SHP77 treated with DMSO at 0.1 percent for 48 hours (cell line): Measurements from ENCODE around the gene CD99L2.

Experiments
- DNase-seq: peaks from one replicate; lab custom pipeline; 2025; lab: John Stamatoyannopoulos, UW

CD99L2 gene

GRCh38 chrX:150898343-150899190, at the start of gene CD99L2:
Gene CD99L2 (minus strand): TSS chrX:150898668. CDS start chrX:150898588, 80 bp downstream.
- peak; percentile 62 for DNase-seq

GRCh38 chrX:150944233-150944632, 45.8 kb upstream of the CD99L2 start:
- no peak for DNase-seq

GRCh38 chrX:150942942-150943594, 44.6 kb upstream of the CD99L2 start:
- DNase-seq = no peak

GRCh38 chrX:150941580-150941979, 43.1 kb upstream of the CD99L2 start:
- DNase-seq = no peak

- DNase-seq = no peak
Observed at GRCh38 chrX:150940844-150941495, 42.5 kb upstream of the CD99L2 start.

- DNase-seq = no peak
Observed at GRCh38 chrX:150936556-150936955, 38.1 kb upstream of the CD99L2 start.

GRCh38 chrX:150935467-150935866, 37.0 kb upstream of the CD99L2 start:
- no peak for DNase-seq

- no peak for DNase-seq
Observed at GRCh38 chrX:150934453-150934852, 36.0 kb upstream of the CD99L2 start.

GRCh38 chrX:150933945-150934350, 35.5 kb upstream of the CD99L2 start:
- DNase-seq = no peak

- no peak for DNase-seq
Observed at GRCh38 chrX:150929058-150929457, 30.6 kb upstream of the CD99L2 start.

GRCh38 chrX:150926791-150927190, 28.3 kb upstream of the CD99L2 start:
- DNase-seq = no peak

GRCh38 chrX:150926304-150926703, 27.8 kb upstream of the CD99L2 start:
- DNase-seq = no peak

GRCh38 chrX:150919401-150919800, 20.9 kb upstream of the CD99L2 start:
- no peak for DNase-seq

- no peak for DNase-seq
Observed at GRCh38 chrX:150913511-150913910, 15.0 kb upstream of the CD99L2 start.

GRCh38 chrX:150907474-150907873, 9.0 kb upstream of the CD99L2 start:
- DNase-seq = peak; percentile 60

GRCh38 chrX:150906694-150907093, 8.2 kb upstream of the CD99L2 start:
- DNase-seq = no peak

- DNase-seq = no peak
Observed at GRCh38 chrX:150905293-150905692, 6.8 kb upstream of the CD99L2 start.

- DNase-seq = no peak
Observed at GRCh38 chrX:150903110-150903508, 4.6 kb upstream of the CD99L2 start.

GRCh38 chrX:150902434-150903109, 4.1 kb upstream of the CD99L2 start:
- no peak for DNase-seq

GRCh38 chrX:150899191-150899757, 806 bp upstream of the CD99L2 start:
- DNase-seq = peak; percentile 3

- DNase-seq = no peak
Observed at GRCh38 chrX:150897421-150898320, 797 bp downstream of the CD99L2 start.
